ENCODE measurements around the gene NR2C1. TPM values are rescaled to one million over a fixed set of nuclear protein-coding genes. Genes with fewer than 3 reads are reported as not detected.

Gene NR2C1
- total RNA-seq, 1 experiment from 2014 or later = 42.1 TPM

DNA sequence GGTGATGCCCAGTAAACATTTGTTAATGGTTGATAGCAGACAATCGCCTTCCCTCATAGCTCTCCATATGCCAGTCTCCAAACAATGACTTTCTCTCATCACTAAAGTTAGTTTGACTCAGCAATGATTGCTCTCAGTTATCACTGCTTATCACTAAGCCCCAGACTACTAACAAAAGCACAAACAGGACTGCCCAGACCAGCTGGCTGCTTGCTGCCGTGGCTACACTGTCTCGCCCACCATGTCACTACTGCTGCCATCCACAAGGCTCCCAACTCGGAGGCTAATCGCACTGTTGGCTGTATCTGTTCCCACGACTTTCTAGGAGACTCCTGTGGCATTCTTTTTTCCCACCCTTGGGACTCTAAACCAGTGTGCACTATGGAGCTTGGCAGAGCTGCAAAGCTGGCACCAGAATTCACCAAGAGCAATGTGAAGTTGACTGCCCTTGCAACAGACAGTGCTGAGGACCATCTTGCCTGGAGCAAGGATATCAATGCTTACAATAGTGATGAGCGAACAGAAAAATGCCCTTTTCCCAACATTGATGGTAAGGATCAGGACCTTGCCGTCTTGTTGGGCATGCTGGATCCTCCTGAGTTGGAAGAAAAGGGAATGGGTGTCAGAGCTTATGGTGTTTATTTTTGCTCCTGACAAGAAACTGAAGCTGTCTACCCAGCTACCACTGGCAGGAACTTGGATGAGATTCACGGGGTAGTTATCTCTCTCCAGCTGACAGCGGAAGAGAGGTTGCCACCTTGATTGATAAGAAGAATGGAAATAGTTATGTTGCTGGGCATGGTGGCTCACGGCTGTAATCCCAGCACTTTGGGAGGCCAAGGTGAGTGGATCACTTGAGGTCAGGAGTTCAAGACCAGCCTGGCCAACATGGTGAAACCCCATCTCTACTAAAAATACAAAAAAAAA lies 27.1 kb upstream of the NR2C1 start:
- POLR2A ChIA-PET (ENCODE audit: low non-redundant PET) = no interaction called here
- intact Hi-C loops (cut with micrococcal nuclease; ENCODE audit: unreplicated experiment) = no loop called here
- no TSS peak for BruUV-seq (replicated peaks)
- Histone ChIP-seq H3K36me3 (ENCODE audit: insufficient read depth, low read length, poor library complexity, severe bottlenecking) (no peaks in the 10 kb centered on the region), H3K27me3 (replicated peaks; ENCODE audit: insufficient read depth, low read depth, low read length, poor library complexity) (no peaks in the 10 kb centered on the region), H3K9me3 (ENCODE audit: low read depth, low read length, poor library complexity, severe bottlenecking) (no peaks in the 10 kb centered on the region), H3K4me1 (ENCODE audit: insufficient read depth, low read length, poor library complexity, severe bottlenecking) (peaks cover 14% of the 10 kb centered on the region), H3K4me3 (ENCODE audit: low read depth, low read length, poor library complexity, severe bottlenecking) (no peak overlapping the region), H3K27ac (ENCODE audit: low read depth, low read length, poor library complexity, severe bottlenecking) (no peak overlapping the region)
- TF ChIP-seq, protein P1, sequence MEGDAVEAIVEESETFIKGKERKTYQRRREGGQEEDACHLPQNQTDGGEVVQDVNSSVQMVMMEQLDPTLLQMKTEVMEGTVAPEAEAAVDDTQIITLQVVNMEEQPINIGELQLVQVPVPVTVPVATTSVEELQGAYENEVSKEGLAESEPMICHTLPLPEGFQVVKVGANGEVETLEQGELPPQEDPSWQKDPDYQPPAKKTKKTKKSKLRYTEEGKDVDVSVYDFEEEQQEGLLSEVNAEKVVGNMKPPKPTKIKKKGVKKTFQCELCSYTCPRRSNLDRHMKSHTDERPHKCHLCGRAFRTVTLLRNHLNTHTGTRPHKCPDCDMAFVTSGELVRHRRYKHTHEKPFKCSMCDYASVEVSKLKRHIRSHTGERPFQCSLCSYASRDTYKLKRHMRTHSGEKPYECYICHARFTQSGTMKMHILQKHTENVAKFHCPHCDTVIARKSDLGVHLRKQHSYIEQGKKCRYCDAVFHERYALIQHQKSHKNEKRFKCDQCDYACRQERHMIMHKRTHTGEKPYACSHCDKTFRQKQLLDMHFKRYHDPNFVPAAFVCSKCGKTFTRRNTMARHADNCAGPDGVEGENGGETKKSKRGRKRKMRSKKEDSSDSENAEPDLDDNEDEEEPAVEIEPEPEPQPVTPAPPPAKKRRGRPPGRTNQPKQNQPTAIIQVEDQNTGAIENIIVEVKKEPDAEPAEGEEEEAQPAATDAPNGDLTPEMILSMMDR (conservative IDR thresholded peaks at IDR 0.05; ENCODE audit: low read depth, low read length) = no peak
- no peak for TF ChIP-seq EZH2 (IDR thresholded peaks at IDR 0.05; ENCODE audit: borderline replicate concordance, low read depth, low read length, poor library complexity, severe bottlenecking)
- no peak for DNase-seq (ENCODE audit: low spot score)
- CTCF ChIA-PET = no interaction called here

DNA sequence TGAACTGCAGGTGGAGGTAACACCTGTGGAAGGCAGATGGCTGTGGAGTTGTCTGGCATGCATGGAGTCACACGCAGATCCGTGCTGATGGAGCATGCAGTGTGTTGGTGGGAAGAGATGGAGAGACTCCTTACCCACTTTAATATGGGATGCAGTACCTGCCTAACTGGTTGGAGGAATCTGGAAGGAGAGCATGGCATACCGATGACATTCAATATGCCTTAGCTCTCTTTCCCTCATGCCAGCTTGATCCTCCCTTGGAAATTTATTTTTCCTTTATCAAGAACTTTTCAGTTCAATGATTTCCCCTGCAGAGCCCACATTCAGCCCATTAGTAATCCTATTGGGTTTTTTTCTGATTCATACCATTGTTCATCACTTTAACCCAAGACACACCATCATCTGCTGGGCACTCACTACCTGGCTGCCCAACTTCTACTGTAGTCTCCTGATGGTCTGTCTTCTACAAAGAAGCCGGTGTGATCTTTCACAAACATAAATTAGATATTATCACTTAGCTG lies 25.9 kb upstream of the NR2C1 start:
- intact Hi-C loops (cut with micrococcal nuclease; ENCODE audit: unreplicated experiment) = no loop called here
- H3K36me3 ChIP-seq (ENCODE audit: insufficient read depth, low read length, poor library complexity, severe bottlenecking) = no peaks in the 10 kb centered on the region
- CTCF ChIA-PET = no interaction called here
- POLR2A ChIA-PET (ENCODE audit: low non-redundant PET) = no interaction called here
- no peak for DNase-seq (ENCODE audit: low spot score)
- TF ChIP-seq, protein P1 (conservative IDR thresholded peaks at IDR 0.05; ENCODE audit: low read depth, low read length) = no peak
- no peak for TF ChIP-seq EZH2 (IDR thresholded peaks at IDR 0.05; ENCODE audit: borderline replicate concordance, low read depth, low read length, poor library complexity, severe bottlenecking)
- H3K4me1 ChIP-seq (ENCODE audit: insufficient read depth, low read length, poor library complexity, severe bottlenecking) = peaks cover 14% of the 10 kb centered on the region
- H3K4me3 ChIP-seq (ENCODE audit: low read depth, low read length, poor library complexity, severe bottlenecking) = no peak overlapping the region
- BruUV-seq (replicated peaks) = no TSS peak
- H3K27me3 ChIP-seq (replicated peaks; ENCODE audit: insufficient read depth, low read depth, low read length, poor library complexity) = no peaks in the 10 kb centered on the region
- H3K9me3 ChIP-seq (ENCODE audit: low read depth, low read length, poor library complexity, severe bottlenecking) = no peaks in the 10 kb centered on the region
- no peak overlapping the region for H3K27ac ChIP-seq (ENCODE audit: low read depth, low read length, poor library complexity, severe bottlenecking)

DNA sequence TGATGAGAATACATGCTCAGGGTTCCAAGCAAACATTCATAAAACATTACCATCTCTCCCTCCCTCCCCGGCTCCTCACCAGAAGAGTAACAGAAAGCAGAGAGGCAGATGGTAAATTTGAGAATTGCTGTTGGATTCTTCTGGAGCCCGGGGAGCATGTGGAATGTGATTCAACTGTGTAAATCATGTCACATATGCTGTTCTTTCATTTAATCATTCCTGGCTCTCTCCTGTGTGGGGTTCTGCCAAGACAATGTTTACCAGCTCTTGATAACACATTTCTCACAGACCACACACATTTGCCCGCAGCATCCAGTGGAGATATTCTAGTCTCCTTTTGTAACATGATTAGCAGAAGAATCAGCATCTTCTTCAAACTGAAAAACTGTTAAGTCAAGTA lies 23.4 kb upstream of the NR2C1 start:
- POLR2A ChIA-PET (ENCODE audit: low non-redundant PET) = no interaction called here
- intact Hi-C loops (cut with micrococcal nuclease; ENCODE audit: unreplicated experiment) = no loop called here
- H3K36me3 ChIP-seq (ENCODE audit: insufficient read depth, low read length, poor library complexity, severe bottlenecking) = peaks cover 5% of the 10 kb centered on the region
- no peaks in the 10 kb centered on the region for H3K27me3 ChIP-seq (replicated peaks; ENCODE audit: insufficient read depth, low read depth, low read length, poor library complexity)
- no TSS peak for BruUV-seq (replicated peaks)
- CTCF ChIA-PET = no interaction called here
- no peak overlapping the region for H3K4me3 ChIP-seq (ENCODE audit: low read depth, low read length, poor library complexity, severe bottlenecking)
- H3K9me3 ChIP-seq (ENCODE audit: low read depth, low read length, poor library complexity, severe bottlenecking) = no peaks in the 10 kb centered on the region
- H3K27ac ChIP-seq (ENCODE audit: low read depth, low read length, poor library complexity, severe bottlenecking) = no peak overlapping the region
- DNase-seq (ENCODE audit: low spot score) = no peak
- H3K4me1 ChIP-seq (ENCODE audit: insufficient read depth, low read length, poor library complexity, severe bottlenecking) = no peaks in the 10 kb centered on the region
- TF ChIP-seq EZH2 (IDR thresholded peaks at IDR 0.05; ENCODE audit: borderline replicate concordance, low read depth, low read length, poor library complexity, severe bottlenecking) = no peak
- TF ChIP-seq, protein P1 (conservative IDR thresholded peaks at IDR 0.05; ENCODE audit: low read depth, low read length) = no peak
